ENCODE measurements around the gene HMCES. TPM values are rescaled to one million over a fixed set of nuclear protein-coding genes. Genes with fewer than 3 reads are reported as not detected.

The HMCES gene
- total RNA-seq, 4 donors from 2014 or later, result 11.3 to 32.6 (median 23.9) TPM

DNA sequence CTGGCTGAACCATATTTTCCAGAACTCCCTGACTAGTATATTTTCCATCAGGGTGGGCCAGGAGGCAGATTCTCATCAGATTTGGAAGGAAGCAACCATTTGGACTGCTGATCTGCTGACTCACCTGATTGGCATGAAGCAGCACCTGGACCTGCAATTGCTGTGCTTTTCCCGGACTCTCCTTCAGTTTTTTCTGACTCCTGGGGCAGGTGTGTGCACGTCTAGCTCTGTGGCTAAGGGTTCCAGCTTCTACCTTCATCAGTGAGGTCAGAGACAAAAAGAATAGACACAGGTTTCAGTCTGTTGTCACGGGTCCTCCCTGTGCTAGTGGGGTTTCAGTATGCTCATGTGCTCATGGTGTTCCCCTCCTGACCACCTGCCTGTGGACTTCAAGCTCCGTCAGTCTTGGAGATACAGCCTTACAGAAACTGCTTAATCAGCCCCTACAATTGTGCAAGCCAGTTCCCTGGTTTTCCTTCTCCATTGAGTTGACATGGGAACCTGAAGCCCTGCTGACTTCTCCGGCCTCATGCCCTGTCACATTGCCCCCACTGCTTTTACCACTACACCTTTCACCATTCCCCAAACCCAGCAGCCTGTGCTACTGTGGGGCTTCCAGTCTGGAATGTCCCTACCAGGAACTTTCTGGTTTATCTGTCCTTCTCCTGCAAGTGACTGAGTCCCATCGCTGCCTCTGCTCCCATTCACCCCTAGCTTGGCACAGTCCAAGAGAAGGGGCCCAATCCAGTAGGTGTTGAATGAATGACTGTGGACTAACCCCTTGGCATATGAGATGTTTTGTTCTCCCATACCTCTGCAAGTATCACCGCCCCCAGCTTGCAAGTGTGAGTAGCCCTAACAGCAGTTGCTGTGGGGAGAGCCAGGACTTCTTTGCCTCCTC, 31.7 kb downstream of the HMCES start:
- 78% methylated on average over 7 of the region's 7 CpGs; no CpG with 5 or more reads in 1 of the 2 donors for WGBS, 2 donors (ENCODE audit: low coverage in 1 of 2)
- no peak overlapping the region for H3K4me3 ChIP-seq
- intact Hi-C loops (cut with DNase I; ENCODE audit: low total_unique reads) (no loop called here), in situ Hi-C loops (cut with MboI; ENCODE audit: low pct_ligation_motif_present in 1 of 4, low pct_unique_long_range_greater_than_20kb in 1 of 4, low sequenced_read_pairs in 3 of 4) (no loop called here)
- no peaks in the 10 kb centered on the region for H3K27me3 ChIP-seq
- H3K36me3 ChIP-seq, result no peaks in the 10 kb centered on the region
- H3K27ac ChIP-seq, result peak overlapping the region in 2 of 4 donors; percentile 36 to 94
- TF ChIP-seq, protein P1, sequence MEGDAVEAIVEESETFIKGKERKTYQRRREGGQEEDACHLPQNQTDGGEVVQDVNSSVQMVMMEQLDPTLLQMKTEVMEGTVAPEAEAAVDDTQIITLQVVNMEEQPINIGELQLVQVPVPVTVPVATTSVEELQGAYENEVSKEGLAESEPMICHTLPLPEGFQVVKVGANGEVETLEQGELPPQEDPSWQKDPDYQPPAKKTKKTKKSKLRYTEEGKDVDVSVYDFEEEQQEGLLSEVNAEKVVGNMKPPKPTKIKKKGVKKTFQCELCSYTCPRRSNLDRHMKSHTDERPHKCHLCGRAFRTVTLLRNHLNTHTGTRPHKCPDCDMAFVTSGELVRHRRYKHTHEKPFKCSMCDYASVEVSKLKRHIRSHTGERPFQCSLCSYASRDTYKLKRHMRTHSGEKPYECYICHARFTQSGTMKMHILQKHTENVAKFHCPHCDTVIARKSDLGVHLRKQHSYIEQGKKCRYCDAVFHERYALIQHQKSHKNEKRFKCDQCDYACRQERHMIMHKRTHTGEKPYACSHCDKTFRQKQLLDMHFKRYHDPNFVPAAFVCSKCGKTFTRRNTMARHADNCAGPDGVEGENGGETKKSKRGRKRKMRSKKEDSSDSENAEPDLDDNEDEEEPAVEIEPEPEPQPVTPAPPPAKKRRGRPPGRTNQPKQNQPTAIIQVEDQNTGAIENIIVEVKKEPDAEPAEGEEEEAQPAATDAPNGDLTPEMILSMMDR (IDR thresholded peaks at IDR 0.05), result no peak
- TF ChIP-seq POLR2AphosphoS5 (IDR thresholded peaks at IDR 0.05), result peak in 1 of 3 donors; percentile 28
- peaks cover 0 to 18% (median 11%) of the 10 kb centered on the region in 4 donors for H3K4me1 ChIP-seq
- peak; percentile 56 for DNase-seq
- H3K9me3 ChIP-seq, result no peaks in the 10 kb centered on the region

DNA sequence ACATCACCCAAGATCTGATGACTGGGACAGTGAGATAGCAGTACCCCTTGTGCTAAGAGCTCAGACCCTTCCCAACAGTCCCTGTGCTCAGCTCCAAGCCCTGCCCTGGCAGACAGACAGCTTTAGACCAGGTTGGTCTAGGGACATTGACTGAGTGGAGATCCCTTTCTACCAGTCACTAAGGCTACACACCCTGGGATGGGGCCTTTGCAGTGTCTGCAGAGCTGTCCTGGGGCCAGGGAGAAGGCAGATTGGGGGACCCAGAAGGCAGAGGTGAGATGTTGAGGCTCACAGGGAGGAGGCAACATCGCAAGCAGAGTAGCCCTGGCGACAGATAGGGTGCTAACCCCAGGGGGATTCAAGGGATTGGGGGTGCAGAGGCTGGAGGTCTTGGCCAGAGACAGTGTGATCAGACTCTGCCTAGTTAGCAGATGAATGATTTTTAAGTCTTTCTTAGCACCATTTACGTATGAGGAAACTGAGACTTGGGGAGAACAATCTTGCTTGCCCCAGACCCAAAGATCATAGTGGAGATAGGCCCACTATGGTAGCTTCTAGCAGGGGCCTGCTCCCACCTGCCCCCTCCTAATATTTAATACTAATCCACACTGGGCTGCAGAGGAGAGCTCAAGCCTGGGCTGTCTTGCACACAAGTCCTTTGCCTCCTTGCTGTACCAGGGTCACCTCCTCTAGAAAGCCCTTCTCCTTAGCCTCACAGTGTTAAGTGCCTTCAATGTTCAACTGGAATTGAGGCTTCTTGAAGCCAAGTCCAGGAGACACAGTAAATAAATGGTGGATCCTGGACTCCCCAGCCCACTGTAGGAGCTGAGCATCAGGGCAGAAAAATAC, 32.6 kb downstream of the HMCES start:
- Histone ChIP-seq H3K4me1 (peaks cover 0 to 15% (median 11%) of the 10 kb centered on the region in 4 donors), H3K27me3 (no peaks in the 10 kb centered on the region), H3K9me3 (no peaks in the 10 kb centered on the region), H3K27ac (peak overlapping the region in 3 of 4 donors; percentile 3 to 94 (median 36)), H3K36me3 (no peaks in the 10 kb centered on the region), H3K4me3 (no peak overlapping the region)
- 92% methylated on average over 3 of the region's 3 CpGs; no CpG with 5 or more reads in 1 of the 2 donors for WGBS, 2 donors (ENCODE audit: low coverage in 1 of 2)
- TF ChIP-seq POLR2A (IDR thresholded peaks at IDR 0.05), result no peak
- TF ChIP-seq, protein P1 (IDR thresholded peaks at IDR 0.05), result no peak
- no peak for TF ChIP-seq POLR2AphosphoS5 (IDR thresholded peaks at IDR 0.05)
- TF ChIP-seq EP300 (IDR thresholded peaks at IDR 0.05; ENCODE audit: low read depth), result no peak
- intact Hi-C loops (cut with DNase I; ENCODE audit: low total_unique reads) (no loop called here), in situ Hi-C loops (cut with MboI; ENCODE audit: low pct_ligation_motif_present in 1 of 4, low pct_unique_long_range_greater_than_20kb in 1 of 4, low sequenced_read_pairs in 3 of 4) (no loop called here)
- DNase-seq, result no peak

DNA sequence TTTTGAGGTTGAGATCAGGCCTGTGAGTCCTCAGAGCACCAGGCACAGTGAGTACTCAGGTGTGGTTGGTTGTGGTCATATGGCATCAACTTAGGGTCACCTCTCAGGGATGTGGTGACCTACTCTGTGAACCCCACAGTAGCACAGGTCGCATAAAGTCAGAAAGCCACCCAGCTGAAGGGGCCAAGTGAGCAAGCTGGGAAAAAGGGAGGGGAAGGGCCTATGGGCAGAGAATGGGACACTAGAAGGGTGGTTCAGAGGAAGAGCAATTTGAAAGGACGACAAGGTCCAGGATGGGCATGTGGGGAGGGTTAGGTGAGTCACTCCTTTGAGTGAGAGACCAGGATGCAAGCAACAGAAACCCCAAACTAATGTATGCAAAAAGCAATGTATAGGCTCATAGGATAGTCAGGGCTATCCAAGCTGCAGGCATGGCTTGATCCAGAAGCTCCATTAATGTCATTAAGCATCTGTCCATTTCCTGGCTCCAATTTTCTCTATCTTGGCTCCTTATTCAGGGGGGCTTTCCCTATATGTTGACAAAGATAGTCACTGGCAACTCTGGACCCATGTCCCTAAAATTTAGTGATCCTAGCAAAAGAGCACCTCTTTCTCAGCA, 33.5 kb downstream of the HMCES start:
- intact Hi-C loops (cut with DNase I; ENCODE audit: low total_unique reads) (no loop called here), in situ Hi-C loops (cut with MboI; ENCODE audit: low pct_ligation_motif_present in 1 of 4, low pct_unique_long_range_greater_than_20kb in 1 of 4, low sequenced_read_pairs in 3 of 4) (no loop called here)
- DNase-seq, result peak; percentile 26
- WGBS, 2 donors (ENCODE audit: low coverage in 1 of 2), result 78 to 86% methylated on average over 1 to 2 of the region's 2 CpGs
- Histone ChIP-seq H3K4me3 (no peak overlapping the region), H3K36me3 (no peaks in the 10 kb centered on the region), H3K9me3 (no peaks in the 10 kb centered on the region), H3K27me3 (no peaks in the 10 kb centered on the region), H3K4me1 (peaks cover 5 to 19% (median 16%) of the 10 kb centered on the region in 4 donors), H3K27ac (peak overlapping the region in 2 of 4 donors; percentile 36 to 94)
- TF ChIP-seq POLR2A (IDR thresholded peaks at IDR 0.05) (no peak), EP300 (IDR thresholded peaks at IDR 0.05; ENCODE audit: low read depth) (no peak), POLR2AphosphoS5 (IDR thresholded peaks at IDR 0.05) (peak in 1 of 3 donors; percentile 6)
- TF ChIP-seq, protein P1 (IDR thresholded peaks at IDR 0.05), result no peak
